Fibroblast of pulmonary artery (primary cell): Measurements from ENCODE around the gene CYP19A1.

Experiments used
- DNase-seq: peaks from one replicate; pipeline ENCODE4 v3.0.0-alpha.2; 2010; ENCODE audit warnings: low read depth
- H3K4me3 ChIP-seq: replicated peaks from 2 replicates; pipeline ENCODE4 v1.5.1; 2011; ENCODE audit warnings: low read depth, mild to moderate bottlenecking, control low read depth, low read length, moderate library complexity
- TF ChIP-seq, protein P1 (sequence below): IDR thresholded peaks from 2 replicates; pipeline ENCODE4 v1.5.1; 2011; ENCODE audit warnings: mild to moderate bottlenecking, control low read depth, low read length, inconsistent platforms; ENCODE audit errors: missing control alignments

CYP19A1 gene

DNA sequence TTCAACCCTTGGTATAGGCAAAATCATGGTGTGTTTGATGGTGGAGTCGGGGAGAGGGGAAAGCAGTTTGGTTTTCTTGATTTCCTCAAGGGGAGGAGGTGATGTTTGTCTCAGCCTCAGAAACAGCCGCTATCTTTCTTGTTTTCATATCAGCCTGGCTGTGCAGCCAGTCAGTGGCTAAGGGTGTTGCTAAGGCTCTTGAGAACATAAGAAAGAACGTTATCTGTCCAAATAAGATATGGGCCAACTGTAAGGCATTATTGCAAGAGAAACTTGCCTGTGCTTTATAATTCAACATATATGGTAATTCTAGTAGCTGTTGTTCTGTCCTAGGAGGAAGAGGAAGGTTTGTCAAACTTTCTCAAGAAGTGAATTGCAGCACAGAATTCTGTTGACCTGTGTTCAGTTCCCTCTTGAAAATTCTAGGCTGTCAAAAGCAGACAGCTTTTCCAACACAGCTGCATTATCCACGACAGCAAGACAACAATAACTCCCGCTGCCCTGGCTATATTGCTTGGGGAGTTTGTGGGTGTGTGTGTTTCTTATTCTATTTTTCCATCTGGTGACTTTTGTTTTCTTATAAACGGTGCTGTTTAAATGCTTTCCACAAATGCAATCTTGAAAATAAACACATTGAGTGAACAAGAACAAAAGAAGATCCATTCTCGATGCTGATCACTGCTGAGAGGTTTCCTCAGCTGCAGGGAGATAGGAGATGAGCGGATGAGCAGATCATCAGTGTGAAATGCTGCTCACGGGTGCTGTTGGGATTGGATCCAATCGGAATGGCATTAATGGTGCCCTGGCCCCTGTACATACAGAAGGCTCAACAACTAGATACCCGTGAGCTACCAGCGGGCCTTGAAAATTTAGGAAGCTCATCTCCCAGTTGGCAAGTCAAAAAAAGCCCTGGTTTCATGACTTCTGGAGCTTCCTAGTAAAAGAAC, 152.9 kb downstream of the CYP19A1 start:
- H3K4me3 ChIP-seq, result no peak overlapping the region
- TF ChIP-seq, protein P1, sequence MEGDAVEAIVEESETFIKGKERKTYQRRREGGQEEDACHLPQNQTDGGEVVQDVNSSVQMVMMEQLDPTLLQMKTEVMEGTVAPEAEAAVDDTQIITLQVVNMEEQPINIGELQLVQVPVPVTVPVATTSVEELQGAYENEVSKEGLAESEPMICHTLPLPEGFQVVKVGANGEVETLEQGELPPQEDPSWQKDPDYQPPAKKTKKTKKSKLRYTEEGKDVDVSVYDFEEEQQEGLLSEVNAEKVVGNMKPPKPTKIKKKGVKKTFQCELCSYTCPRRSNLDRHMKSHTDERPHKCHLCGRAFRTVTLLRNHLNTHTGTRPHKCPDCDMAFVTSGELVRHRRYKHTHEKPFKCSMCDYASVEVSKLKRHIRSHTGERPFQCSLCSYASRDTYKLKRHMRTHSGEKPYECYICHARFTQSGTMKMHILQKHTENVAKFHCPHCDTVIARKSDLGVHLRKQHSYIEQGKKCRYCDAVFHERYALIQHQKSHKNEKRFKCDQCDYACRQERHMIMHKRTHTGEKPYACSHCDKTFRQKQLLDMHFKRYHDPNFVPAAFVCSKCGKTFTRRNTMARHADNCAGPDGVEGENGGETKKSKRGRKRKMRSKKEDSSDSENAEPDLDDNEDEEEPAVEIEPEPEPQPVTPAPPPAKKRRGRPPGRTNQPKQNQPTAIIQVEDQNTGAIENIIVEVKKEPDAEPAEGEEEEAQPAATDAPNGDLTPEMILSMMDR, result no peak
- peak; percentile 25 for DNase-seq

DNA sequence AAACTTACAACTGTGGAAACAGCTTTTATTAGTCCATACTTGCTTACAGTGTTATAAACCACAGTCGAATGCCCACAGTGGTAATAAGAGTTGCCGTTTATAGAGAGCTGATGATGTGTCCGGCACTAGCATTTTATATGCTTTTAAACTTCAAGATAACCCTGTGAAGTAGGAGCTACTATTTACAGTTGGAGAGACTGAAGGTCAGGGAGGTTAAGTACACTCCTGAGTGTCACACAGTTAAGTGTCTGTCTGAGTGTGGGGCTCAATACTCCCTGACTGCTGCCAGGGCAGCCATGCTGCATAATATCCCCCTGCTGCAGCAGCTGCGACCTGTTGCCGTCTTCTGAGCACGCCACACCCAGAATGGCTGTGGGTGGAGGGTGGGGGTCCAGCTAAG, 153.8 kb downstream of the CYP19A1 start:
- TF ChIP-seq, protein P1, result no peak
- no peak for DNase-seq

DNA sequence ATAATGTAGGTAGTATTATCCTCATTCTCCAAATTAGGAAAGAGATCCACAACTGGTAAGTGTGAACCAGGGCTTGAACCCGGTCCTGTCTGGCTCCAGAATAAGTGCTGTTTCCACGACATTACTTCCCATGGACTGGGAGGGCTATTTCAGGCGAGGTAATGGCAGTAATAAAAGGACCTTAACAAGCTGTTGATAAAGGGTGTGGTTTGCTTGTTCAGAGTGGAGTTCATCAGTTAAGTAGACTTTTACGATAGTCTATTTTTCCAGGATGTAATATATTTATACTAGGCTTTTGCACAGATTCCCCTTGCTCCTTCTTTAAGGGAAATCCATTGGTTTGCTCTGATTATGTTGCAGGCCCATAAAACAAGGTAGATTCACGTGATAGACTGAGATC, 155.3 kb downstream of the CYP19A1 start:
- no peak overlapping the region for H3K4me3 ChIP-seq
- TF ChIP-seq, protein P1, result no peak
- DNase-seq, result no peak

More for the DNA sequence above, 153.8 kb downstream of the CYP19A1 start:
- H3K4me3 ChIP-seq, result no peak overlapping the region

DNA sequence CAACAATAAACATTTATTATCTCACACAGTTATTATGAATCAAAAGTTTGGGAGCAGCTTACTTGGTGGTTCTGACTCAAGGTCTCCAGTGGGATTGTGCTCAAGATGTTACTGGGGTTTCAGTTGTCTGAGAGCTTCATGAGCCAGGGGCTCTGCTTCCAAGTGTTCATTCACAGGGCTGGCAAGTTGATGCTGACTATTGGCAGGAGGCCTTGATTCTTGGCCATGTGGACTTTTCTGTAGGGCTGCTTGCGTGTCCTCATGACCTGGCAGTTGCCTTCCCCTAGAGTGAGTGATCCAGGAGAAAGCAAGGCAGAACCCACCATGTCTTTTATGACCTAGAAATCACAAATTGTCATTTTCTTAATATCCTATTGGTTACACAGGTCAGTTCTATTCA, 156.5 kb downstream of the CYP19A1 start:
- TF ChIP-seq, protein P1, result no peak
- H3K4me3 ChIP-seq, result no peak overlapping the region
- DNase-seq, result no peak

DNA sequence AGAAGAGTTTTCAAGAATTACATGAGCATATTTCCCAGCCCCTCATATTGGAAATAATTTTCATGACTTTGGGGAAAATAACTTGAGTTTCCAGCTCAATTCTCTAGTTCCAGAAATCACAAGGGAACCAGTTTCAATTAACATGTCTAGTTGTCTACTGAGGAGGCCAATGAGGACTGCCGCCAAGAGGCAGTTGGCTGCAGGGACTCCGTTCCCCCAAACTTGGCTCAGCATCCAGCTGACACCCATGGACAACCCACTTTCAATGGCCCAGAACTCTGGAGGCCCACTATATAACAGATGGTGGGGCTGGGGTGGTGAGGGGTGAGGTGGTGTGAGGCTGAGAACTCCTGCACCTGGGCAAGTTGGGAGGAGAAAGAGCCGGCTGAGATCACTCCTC, 157.2 kb downstream of the CYP19A1 start:
- DNase-seq, result no peak
- TF ChIP-seq, protein P1, result no peak
- H3K4me3 ChIP-seq, result no peak overlapping the region

DNA sequence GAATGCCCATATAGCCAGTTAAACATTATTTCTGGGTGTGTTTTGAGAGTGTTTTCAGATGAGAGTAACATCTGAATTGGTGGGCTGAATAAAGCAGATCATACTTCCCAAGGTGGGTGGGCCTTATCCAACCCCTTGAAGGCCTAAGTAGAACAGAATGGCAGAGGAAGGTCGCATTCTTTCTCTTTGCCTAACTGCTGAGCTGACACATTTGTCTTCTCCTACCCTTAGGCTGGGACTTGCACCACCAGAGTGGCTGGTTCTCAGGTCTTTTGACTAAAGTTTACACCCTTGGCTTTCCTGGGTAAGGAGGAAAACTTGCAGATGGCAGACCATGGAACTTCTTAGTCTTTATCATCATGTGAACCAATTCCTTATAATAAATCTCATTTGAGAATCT, 157.9 kb downstream of the CYP19A1 start:
- H3K4me3 ChIP-seq, result no peak overlapping the region
- no peak for DNase-seq
- TF ChIP-seq, protein P1, result no peak
